AG04449 (cell line): ENCODE data around the gene PRCP.

ENCODE experiments used
- CTCF ChIA-PET: fragments of 350-600 bp; formaldehyde crosslinking; extraction: SDS; loops from one replicate; lab custom pipeline; 2021; ENCODE audit warnings: antibody characterized with exemption; lab: Yijun Ruan, JAX
- POLR2A ChIA-PET: fragments of 400-600, 350-600 bp; formaldehyde crosslinking; extraction: SDS; loops from one replicate; lab custom pipeline; 2020; ENCODE audit warnings: antibody characterized with exemption, inconsistent platforms; lab: Yijun Ruan, JAX
- DNase-seq: peaks from one replicate; pipeline ENCODE4 v3.0.0-alpha.2; 2010; ENCODE audit warnings: low read depth, low spot score
- H3K4me3 ChIP-seq: 2 replicates; pipeline ENCODE4 v1.5.1; 2011; ENCODE audit warnings: low read depth, mild to moderate bottlenecking, control low read depth, low read length
- CTCF ChIP-seq: IDR thresholded peaks from one replicate; pipeline ENCODE4 v1.5.1; 2011; ENCODE audit warnings: mild to moderate bottlenecking, moderate library complexity, low read length, control low read depth, inconsistent platforms; ENCODE audit not compliant: insufficient read depth; ENCODE audit errors: missing control alignments

Gene PRCP

GRCh38 chr11:82823647-82824619 is 76.3 kb downstream of the PRCP start:
- ChIA-PET CTCF (interaction anchor here (1.2 kb wide), 1 partner anchor 44 kb away, joined by 3 read pairs; no protein-coding TSS in a partner anchor), POLR2A (no interaction called here)
- DNase-seq: no peak
- no peak for TF ChIP-seq CTCF
- H3K4me3 ChIP-seq: no peak overlapping the region

GRCh38 chr11:82818409-82819043 is 81.7 kb downstream of the PRCP start:
- no peak for DNase-seq
- no peak for TF ChIP-seq CTCF
- POLR2A ChIA-PET: no interaction called here
- no peak overlapping the region for H3K4me3 ChIP-seq
- CTCF ChIA-PET: interaction anchor here (1.6 kb wide), 1 partner anchor 34 kb away, joined by 3 read pairs; no protein-coding TSS in a partner anchor

- DNase-seq: no peak
- POLR2A ChIA-PET: no interaction called here
- H3K4me3 ChIP-seq: no peak overlapping the region
- CTCF ChIA-PET: interaction anchor here (2.3 kb wide), 1 partner anchor 39 kb away, joined by 5 read pairs; no protein-coding TSS in a partner anchor
- TF ChIP-seq CTCF: no peak
Observed at GRCh38 chr11:82815406-82815805, 84.8 kb downstream of the PRCP start.

GRCh38 chr11:82814379-82814778 is 85.9 kb downstream of the PRCP start:
- no peak for DNase-seq
- ChIA-PET CTCF (no interaction called here), POLR2A (no interaction called here)
- no peak overlapping the region for H3K4me3 ChIP-seq
- TF ChIP-seq CTCF: no peak

GRCh38 chr11:82811369-82811768 is 88.9 kb downstream of the PRCP start:
- POLR2A ChIA-PET: no interaction called here
- TF ChIP-seq CTCF: no peak
- DNase-seq: no peak
- CTCF ChIA-PET: no interaction called here
- H3K4me3 ChIP-seq: no peak overlapping the region

- no peak for DNase-seq
- POLR2A ChIA-PET: no interaction called here
- CTCF ChIA-PET: no interaction called here
- no peak overlapping the region for H3K4me3 ChIP-seq
- TF ChIP-seq CTCF: no peak
Observed at GRCh38 chr11:82810738-82811137, 89.5 kb downstream of the PRCP start.
